Kidney epithelial cell (primary cell): ENCODE results near the gene ZDHHC17. TPM values are rescaled to one million over a fixed set of nuclear protein-coding genes. Genes with fewer than 3 reads are reported as not detected.
A peak's percentile ranks its signal among the peaks of the same experiment; 100 is the strongest.

Experiments used
- DNase-seq: peaks from one replicate; pipeline ENCODE4 v3.0.0-alpha.2; 2010; ENCODE audit warnings: low read depth
- H3K27me3 ChIP-seq: 2 replicates; pipeline ENCODE4 v1.6.0; 2011; ENCODE audit warnings: low read length; ENCODE audit not compliant: control insufficient read depth, insufficient read depth
- H3K36me3 ChIP-seq: 2 replicates; pipeline ENCODE4 v1.5.1; 2011; ENCODE audit warnings: low read length; ENCODE audit not compliant: control insufficient read depth, insufficient read depth
- H3K4me3 ChIP-seq: 2 replicates; pipeline ENCODE4 v1.5.1; 2011; ENCODE audit warnings: low read depth, mild to moderate bottlenecking, control low read depth, low read length
- CTCF ChIP-seq: IDR thresholded peaks from 2 replicates; pipeline ENCODE4 v1.5.1; 2011; ENCODE audit warnings: mild to moderate bottlenecking, moderate library complexity, low read length, control low read depth, inconsistent platforms; ENCODE audit not compliant: insufficient read depth, poor library complexity, severe bottlenecking
- total RNA-seq: library from RNA; depleted of rRNA; stranded (reverse); fragments of >200 nt; gene quantifications from 2 replicates; pipeline ENCODE4 v1.2.3, GENCODE V29; 2015

Gene ZDHHC17
- total RNA-seq, 1 donor from 2014 or later = 29.6 TPM

- Histone ChIP-seq H3K36me3 (no peaks in the 10 kb centered on the region), H3K27me3 (no peaks in the 10 kb centered on the region), H3K4me3 (no peak overlapping the region)
- DNase-seq = no peak
- no peak for TF ChIP-seq CTCF
These were observed 48.1 kb downstream of the ZDHHC17 start for GRCh38 chr12:76811976-76812375.

- no peak for DNase-seq
- H3K4me3 ChIP-seq = no peak overlapping the region
- no peaks in the 10 kb centered on the region for H3K36me3 ChIP-seq
- no peaks in the 10 kb centered on the region for H3K27me3 ChIP-seq
- TF ChIP-seq CTCF = no peak
These were observed 49.4 kb downstream of the ZDHHC17 start for GRCh38 chr12:76813265-76813664.

GRCh38 chr12:76813972-76814371 lies 50.1 kb downstream of the ZDHHC17 start:
- no peak for DNase-seq
- Histone ChIP-seq H3K4me3 (no peak overlapping the region), H3K27me3 (no peaks in the 10 kb centered on the region), H3K36me3 (no peaks in the 10 kb centered on the region)
- TF ChIP-seq CTCF = no peak

GRCh38 chr12:76820888-76821482 lies 57.1 kb downstream of the ZDHHC17 start:
- DNase-seq = no peak
- H3K4me3 ChIP-seq = no peak overlapping the region
- peak; percentile 77 for TF ChIP-seq CTCF

GRCh38 chr12:76830436-76830835 lies 66.5 kb downstream of the ZDHHC17 start:
- peaks cover 3% of the 10 kb centered on the region for H3K36me3 ChIP-seq
- DNase-seq = no peak
- H3K4me3 ChIP-seq = no peak overlapping the region
- TF ChIP-seq CTCF = no peak
- H3K27me3 ChIP-seq = no peaks in the 10 kb centered on the region

More at GRCh38 chr12:76820888-76821482, 57.1 kb downstream of the ZDHHC17 start:
- no peaks in the 10 kb centered on the region for H3K27me3 ChIP-seq
- no peaks in the 10 kb centered on the region for H3K36me3 ChIP-seq

GRCh38 chr12:76836633-76837032 lies 72.7 kb downstream of the ZDHHC17 start:
- no peak for DNase-seq
- no peak for TF ChIP-seq CTCF
- Histone ChIP-seq H3K36me3 (peaks cover 1% of the 10 kb centered on the region), H3K27me3 (no peaks in the 10 kb centered on the region), H3K4me3 (no peak overlapping the region)
